NCI-H1092 treated with DMSO at 0.1 percent for 48 hours (cell line): ENCODE measurements around the gene SDC3.

Experiments used
- DNase-seq: peaks from one replicate; lab custom pipeline; 2025; lab: John Stamatoyannopoulos, UW

The SDC3 gene

DNA sequence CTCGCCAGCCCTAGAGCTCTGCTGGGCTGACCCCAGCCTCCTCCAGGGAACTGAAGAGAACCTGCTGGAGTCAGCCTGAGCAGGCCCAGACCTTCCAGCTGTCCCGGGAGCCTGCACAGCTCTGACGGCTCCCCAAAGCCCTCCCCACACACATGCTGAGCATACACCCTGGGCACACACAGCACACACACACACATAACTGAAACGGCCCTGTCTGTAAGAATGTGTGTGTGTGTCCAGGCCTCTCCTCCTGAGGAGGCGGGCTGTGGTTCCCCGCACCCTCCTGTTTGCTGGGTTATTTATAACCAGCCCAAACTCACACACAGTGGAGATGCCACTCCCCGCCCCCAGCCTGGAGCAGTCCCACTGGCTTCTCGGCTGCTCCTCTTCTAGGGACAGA lies 20.2 kb downstream of the SDC3 start:
- DNase-seq = no peak

DNA sequence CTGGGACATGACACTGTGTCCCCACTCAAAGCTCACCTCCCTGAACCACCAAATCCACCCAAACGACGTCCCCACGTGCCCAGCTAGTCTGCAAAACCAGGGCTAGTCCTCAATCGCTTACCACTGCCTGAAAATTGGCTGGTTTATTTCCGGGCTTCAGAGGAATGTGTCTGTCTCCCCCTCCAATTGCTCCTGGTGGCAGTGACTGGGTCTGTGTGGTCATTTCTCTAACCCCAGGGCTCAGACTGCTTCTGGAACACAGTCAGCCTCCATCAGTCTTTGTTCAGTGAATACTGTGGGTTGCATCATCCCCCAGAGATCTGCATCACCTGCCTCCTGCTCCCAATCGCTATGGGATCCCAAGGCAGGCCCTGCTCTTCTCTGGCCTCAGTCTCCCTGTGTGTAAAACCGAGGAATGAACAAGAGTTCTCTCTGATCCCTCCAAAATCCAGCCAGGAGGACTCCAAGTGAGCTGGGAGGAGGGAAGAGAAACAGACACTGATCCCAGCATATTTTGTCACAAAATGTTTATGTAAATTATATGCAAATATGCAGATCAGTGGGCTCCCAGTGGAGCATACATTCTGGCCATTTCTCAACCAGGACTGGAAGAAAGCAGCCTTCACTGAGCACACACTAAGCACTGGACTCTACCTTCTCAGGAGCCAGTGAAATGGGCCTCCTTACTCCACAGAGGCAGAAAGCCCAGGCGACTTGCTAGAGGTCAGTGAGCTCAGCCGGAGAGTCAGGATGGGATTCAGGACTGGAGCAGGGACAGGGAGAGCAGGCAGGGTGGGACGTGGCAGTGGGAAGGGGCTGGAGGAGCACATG lies 20.9 kb downstream of the SDC3 start:
- DNase-seq = no peak

DNA sequence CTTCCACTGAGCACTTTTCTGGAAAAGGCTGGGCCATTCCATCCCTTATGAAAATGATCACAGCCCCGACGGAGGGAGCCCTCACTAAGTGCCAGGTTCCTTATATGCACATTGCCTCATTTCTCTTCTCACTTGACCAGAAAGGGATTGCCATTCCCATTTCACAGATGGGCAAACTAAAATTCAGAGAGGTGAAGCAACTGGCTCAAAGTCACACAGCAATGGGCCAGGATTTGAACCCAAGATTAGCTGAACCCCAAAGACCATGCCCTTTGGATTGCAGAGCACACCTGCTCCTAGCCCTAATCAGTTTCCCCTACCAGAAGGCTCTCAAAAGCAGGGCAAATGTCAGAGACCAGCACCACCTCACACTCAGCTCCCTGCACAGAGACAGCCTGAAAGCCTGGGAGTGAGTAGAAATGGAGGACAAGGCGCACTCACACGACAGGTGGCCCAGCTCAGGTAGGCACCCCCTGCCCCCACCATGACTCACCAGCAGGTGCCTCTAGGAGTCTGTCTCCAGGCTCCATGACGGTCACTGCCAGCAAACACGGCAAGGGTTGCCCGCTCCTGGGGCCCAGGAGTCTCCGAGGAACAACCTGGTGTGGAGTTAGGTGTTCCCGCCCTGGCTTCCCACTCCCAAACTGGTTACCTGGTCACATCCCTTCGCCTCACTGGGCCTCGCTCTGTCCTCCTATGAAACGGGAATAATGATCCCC lies 21.7 kb downstream of the SDC3 start:
- no peak for DNase-seq

GRCh38 chr1:30885570-30886522 lies 22.7 kb downstream of the SDC3 start:
- DNase-seq = no peak

DNA sequence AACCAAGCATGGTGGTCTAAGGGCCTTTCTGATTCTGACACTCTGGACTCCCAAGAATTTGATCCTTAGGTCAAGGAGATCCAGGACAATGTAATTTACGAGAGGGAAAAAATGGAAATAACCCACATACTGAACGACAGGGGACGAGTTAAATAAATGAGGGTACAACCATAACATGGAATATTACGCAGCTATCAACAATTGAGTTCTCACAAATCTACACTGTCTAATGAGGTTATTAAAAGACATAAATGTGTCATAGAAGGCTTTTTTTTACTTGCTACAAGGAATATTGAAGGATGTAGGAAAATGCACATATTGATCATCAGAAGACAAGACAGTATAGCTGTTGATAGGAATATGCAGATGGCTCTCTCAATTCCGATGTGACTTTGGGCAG lies 23.8 kb downstream of the SDC3 start:
- no peak for DNase-seq

GRCh38 chr1:30883389-30884172 lies 25.0 kb downstream of the SDC3 start:
- no peak for DNase-seq

DNA sequence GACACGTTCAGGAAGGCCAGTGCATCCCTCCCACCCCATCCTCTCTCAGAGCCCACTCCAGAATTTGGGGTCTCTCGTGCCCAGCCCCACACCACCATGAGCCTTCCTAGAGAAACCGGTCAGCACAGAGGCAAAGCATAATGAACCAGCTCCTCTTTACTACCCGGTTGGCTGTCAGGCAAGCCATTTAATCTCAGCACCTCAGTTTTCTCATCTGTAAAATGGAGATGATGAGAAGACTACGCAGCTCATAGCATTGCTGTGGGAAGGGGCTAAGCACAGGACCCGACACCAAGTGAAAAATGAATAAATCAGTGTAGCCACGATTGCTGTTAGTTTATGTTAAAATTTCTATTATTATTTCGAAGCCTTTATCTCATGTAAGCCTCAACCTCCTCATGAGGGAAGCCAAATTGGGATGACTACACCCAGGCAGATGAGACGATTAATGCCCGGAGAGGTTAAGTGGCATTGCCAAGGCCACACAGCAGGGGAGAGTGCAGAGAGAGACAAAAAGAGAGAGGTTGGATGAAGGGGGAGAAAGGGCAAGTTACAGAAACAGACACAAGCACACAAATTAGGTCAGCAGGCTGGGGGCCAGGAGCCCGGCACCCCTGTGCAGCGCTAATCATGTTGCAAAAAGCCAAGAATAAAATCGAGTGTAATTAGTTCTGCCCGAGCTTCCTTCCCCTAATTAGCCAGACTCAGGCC lies 25.7 kb downstream of the SDC3 start:
- no peak for DNase-seq

- no peak for DNase-seq
Observed at GRCh38 chr1:30881319-30882181, 27.0 kb downstream of the SDC3 start.

GRCh38 chr1:30880678-30881318 lies 27.8 kb downstream of the SDC3 start:
- no peak for DNase-seq

- DNase-seq = peak; percentile 26
Observed at GRCh38 chr1:30879940-30880677, 28.4 kb downstream of the SDC3 start.

DNA sequence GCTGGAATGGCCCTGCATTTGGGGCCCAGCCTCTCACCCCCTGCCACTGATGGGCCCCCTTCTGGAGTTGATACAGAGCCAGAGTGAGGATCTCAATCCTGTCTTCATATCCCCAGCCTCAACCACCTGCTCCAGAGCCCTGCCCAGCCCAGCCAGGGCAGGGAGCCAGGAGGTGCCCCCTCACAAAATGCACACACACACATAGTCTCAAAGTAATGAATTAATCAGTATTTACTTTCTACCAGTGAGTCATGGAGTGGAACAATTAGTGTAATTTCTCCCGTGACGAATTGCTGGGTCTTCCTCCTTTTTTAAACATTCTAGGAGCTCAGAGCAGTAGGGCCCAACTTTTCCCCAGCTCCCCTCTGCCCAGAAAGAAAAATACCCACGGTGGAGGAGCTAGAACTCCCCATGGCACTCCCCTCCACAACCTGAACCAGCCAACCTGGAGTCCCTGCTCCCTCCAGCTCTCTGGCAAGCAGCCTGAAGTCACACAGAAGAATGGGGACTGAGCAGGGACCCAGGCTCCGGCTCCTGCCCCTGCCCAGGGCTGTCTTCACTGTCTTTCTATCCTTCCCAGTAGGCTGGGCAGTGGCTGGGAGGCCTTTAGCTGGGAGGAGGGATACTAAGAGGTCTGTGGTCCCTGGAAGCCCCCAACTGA lies 29.3 kb downstream of the SDC3 start:
- peak; percentile 35 for DNase-seq

- no peak for DNase-seq
Observed at GRCh38 chr1:30878559-30878958, 30.0 kb downstream of the SDC3 start.

GRCh38 chr1:30878016-30878415 lies 30.5 kb downstream of the SDC3 start:
- DNase-seq = no peak

DNA sequence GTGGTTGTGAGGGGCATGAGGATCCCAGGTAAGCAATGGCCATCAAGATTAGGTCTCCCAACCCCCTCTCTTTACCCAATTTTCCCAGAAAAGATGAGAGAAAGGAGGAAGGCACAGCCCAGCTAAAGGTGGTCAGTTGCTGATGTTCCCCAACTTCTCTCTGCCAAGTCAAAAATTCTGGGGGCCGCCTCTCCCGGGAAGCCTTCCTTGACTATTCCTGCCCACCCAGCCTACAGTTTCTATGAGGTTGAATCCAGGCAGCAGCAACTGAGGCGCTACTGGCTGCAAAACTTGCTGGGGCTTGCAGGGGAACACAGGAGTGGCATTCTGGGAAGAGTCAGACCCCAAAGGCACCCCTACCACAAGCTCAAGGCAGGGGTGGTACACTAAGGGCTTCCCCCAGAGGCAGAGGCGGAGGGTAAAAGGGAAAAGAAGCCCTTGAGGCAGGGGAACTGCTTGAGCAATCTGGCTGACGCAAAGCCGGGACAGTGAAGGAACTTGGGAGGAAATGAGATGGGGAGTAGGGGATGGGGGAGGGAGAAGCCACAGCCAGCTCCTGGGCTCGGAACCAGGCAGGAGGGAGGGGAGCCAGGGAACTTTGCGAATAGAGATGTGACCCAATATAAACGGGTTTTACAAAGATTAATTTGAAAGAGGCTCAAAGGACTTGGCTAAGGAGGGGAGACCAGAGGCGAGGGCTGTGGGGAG lies 31.2 kb downstream of the SDC3 start:
- DNase-seq = no peak

- no peak for DNase-seq
Observed at GRCh38 chr1:30876451-30877204, 31.9 kb downstream of the SDC3 start.

- no peak for DNase-seq
Observed at GRCh38 chr1:30875916-30876315, 32.6 kb downstream of the SDC3 start.

DNA sequence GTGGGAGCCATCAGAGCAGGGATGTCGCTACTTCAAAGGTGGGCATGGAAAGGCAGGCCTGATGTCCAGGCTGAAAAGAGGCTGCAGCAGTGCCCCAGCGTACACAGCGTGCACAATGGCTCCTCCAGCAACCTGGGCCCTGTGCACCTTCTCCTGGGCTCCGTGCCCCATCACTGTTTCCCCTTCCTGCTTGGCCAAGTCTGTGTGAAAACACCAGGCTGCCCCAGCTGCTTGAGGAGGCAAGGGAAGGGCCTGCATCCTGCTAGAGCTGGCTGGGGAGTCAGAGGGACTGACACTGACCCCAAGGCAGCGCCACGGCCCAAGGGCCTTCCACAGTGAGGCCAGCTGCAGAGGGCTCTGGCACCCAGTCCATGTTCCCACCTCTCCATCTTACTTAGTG lies 33.4 kb downstream of the SDC3 start:
- DNase-seq = no peak
